ENCODE data around the gene UBASH3A. TPM values are rescaled to one million over a fixed set of nuclear protein-coding genes. Genes with fewer than 3 reads are reported as not detected.

Gene UBASH3A
- total RNA-seq, 1 donor from 2014 or later, result not detected

DNA sequence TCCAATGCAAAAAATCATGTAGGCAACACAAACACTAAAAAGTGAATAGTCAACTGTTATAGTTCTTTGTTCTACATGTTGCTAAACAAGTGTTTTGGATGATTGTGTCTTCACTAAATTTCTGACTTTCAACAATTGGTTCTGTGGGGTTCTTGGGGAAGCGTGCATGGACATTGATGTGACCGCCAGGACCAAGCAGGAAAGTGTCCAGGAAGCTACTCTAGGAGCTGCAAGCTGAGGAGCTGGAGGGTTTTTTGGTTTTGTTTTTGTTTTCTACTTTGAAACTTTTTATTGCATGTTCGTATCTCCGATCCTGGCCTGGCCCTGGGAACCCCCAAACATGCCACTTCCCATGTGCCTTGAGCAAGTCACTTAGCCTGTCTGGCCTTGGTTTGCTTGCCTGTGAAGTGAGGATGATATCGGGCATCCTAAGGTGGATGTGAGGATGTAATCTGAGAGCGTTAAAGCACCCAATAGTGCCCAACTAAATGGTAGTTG, 15.8 kb upstream of the UBASH3A start:
- no peak overlapping the region for H3K27ac Mint-ChIP-seq (ENCODE audit: unreplicated experiment)
- no peak for DNase-seq (ENCODE audit: low read depth, low spot score)

GRCh38 chr21:42388740-42389448, 14.8 kb upstream of the UBASH3A start:
- no peak overlapping the region for H3K4me3 Mint-ChIP-seq

More for the DNA sequence above, 15.8 kb upstream of the UBASH3A start:
- Mint-ChIP-seq H3K4me3 (no peak overlapping the region), H3K4me1 (peaks cover 21% of the 10 kb centered on the region), H3K9me3 (no peaks in the 10 kb centered on the region), H3K27me3 (ENCODE audit: low read depth) (peaks cover 10% of the 10 kb centered on the region), H3K36me3 (ENCODE audit: low read depth) (no peaks in the 10 kb centered on the region)
- no peak for TF ChIP-seq CTCF (conservative IDR thresholded peaks at IDR 0.05)

DNA sequence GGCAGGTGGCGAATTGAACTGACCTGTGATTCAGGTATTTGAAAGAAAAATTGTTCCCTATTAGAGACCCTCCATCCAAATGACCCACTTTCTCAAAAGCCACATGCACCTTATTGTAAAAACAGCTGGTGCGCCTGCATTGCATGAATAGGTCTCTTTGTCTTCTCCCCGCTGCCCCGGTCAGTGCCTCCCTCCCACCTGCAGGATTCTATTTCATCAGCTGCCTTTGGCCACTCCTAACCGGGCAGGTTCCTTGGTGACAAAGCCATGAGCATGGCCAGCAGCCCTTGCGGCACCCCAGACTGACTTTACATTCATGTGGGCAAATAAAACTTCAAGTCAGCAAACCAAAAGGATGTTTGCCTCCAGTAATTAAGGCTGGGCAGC, 14.3 kb upstream of the UBASH3A start:
- no peak for TF ChIP-seq CTCF (conservative IDR thresholded peaks at IDR 0.05)
- H3K27ac Mint-ChIP-seq (ENCODE audit: unreplicated experiment), result no peak overlapping the region
- H3K4me1 Mint-ChIP-seq, result peaks cover 26% of the 10 kb centered on the region
- H3K36me3 Mint-ChIP-seq (ENCODE audit: low read depth), result no peaks in the 10 kb centered on the region
- H3K9me3 Mint-ChIP-seq, result no peaks in the 10 kb centered on the region
- DNase-seq (ENCODE audit: low read depth, low spot score), result no peak
- H3K4me3 Mint-ChIP-seq, result no peak overlapping the region
- peaks cover 6% of the 10 kb centered on the region for H3K27me3 Mint-ChIP-seq (ENCODE audit: low read depth)

More at GRCh38 chr21:42388740-42389448, 14.8 kb upstream of the UBASH3A start:
- no peak for DNase-seq (ENCODE audit: low read depth, low spot score)
- Mint-ChIP-seq H3K27ac (ENCODE audit: unreplicated experiment) (peak overlapping the region; percentile 54), H3K4me1 (peaks cover 26% of the 10 kb centered on the region), H3K9me3 (no peaks in the 10 kb centered on the region), H3K27me3 (ENCODE audit: low read depth) (peaks cover 10% of the 10 kb centered on the region), H3K36me3 (ENCODE audit: low read depth) (no peaks in the 10 kb centered on the region)
- TF ChIP-seq CTCF (conservative IDR thresholded peaks at IDR 0.05), result no peak

- H3K9me3 Mint-ChIP-seq, result no peaks in the 10 kb centered on the region
- peaks cover 5% of the 10 kb centered on the region for H3K27me3 Mint-ChIP-seq (ENCODE audit: low read depth)
- H3K36me3 Mint-ChIP-seq (ENCODE audit: low read depth), result no peaks in the 10 kb centered on the region
- no peak for DNase-seq (ENCODE audit: low read depth, low spot score)
- H3K4me3 Mint-ChIP-seq, result no peak overlapping the region
- peaks cover 26% of the 10 kb centered on the region for H3K4me1 Mint-ChIP-seq
- no peak for TF ChIP-seq CTCF (conservative IDR thresholded peaks at IDR 0.05)
- no peak overlapping the region for H3K27ac Mint-ChIP-seq (ENCODE audit: unreplicated experiment)
These were observed 13.5 kb upstream of the UBASH3A start for GRCh38 chr21:42390193-42390592.

- peaks cover 3% of the 10 kb centered on the region for H3K27me3 Mint-ChIP-seq (ENCODE audit: low read depth)
- no peak for DNase-seq (ENCODE audit: low read depth, low spot score)
- H3K4me3 Mint-ChIP-seq, result no peak overlapping the region
- peaks cover 26% of the 10 kb centered on the region for H3K4me1 Mint-ChIP-seq
- H3K36me3 Mint-ChIP-seq (ENCODE audit: low read depth), result no peaks in the 10 kb centered on the region
- no peak for TF ChIP-seq CTCF (conservative IDR thresholded peaks at IDR 0.05)
- H3K9me3 Mint-ChIP-seq, result no peaks in the 10 kb centered on the region
- H3K27ac Mint-ChIP-seq (ENCODE audit: unreplicated experiment), result no peak overlapping the region
These were observed 13.0 kb upstream of the UBASH3A start for GRCh38 chr21:42390696-42391095.
